Testis (tissue), 2 donors: ENCODE results near the gene CDC7.

Experiments
- CTCF ChIP-seq, 3 experiments: fragments of 450-650 bp in 2 of 3; fragments of 200-600 bp in 1 of 3; sonication (generic) in 1 of 3; IDR thresholded peaks; one replicate each; pipeline ENCODE4 v1.5.1; 2016 to 2019; ENCODE audit warnings: antibody characterized with exemption in 3 of 3, mild to moderate bottlenecking in 2 of 3, moderate library complexity in 1 of 3
- POLR2A ChIP-seq: fragments of 450-650 bp; IDR thresholded peaks from one replicate; pipeline ENCODE4 v1.6.1; 2017; ENCODE audit warnings: antibody characterized with exemption, mild to moderate bottlenecking, moderate library complexity

- TF ChIP-seq POLR2A (no peak), CTCF (IDR thresholded peaks at IDR 0.05) (no peak)
These were observed 22.8 kb downstream of the CDC7 start for GRCh38 chr1:91523482-91523881.
